Smooth muscle cell (in vitro differentiated cells): Measurements from ENCODE around the gene HCAR1. TPM values are rescaled to one million over a fixed set of nuclear protein-coding genes. Genes with fewer than 3 reads are reported as not detected.

Experiments
- DNase-seq: peaks from one replicate; lab custom pipeline; 2025; ENCODE audit not compliant: unreplicated experiment; lab: John Stamatoyannopoulos, UW
- H2AFZ ChIP-seq: fragments of 200-600 bp; sonication (generic); 2 replicates; pipeline ENCODE4 v1.6.0; 2016; ENCODE audit warnings: antibody characterized with exemption, low read depth, mild to moderate bottlenecking
- H3F3A ChIP-seq: fragments of 200-600 bp; sonication (generic); 2 replicates; pipeline ENCODE4 v1.6.0; 2017; ENCODE audit warnings: antibody characterized with exemption, low read depth
- H3K27ac ChIP-seq: fragments of 200-600 bp; sonication (generic); 2 replicates; pipeline ENCODE4 v1.5.1; 2016; ENCODE audit warnings: low read depth, mild to moderate bottlenecking
- H3K27me3 ChIP-seq: fragments of 200-600 bp; sonication (generic); 2 replicates; pipeline ENCODE4 v1.6.1; 2016; ENCODE audit warnings: low read depth, mild to moderate bottlenecking
- H3K36me3 ChIP-seq: fragments of 200-600 bp; sonication (generic); 2 replicates; pipeline ENCODE4 v1.5.1; 2016; ENCODE audit warnings: low read depth
- H3K4me1 ChIP-seq: fragments of 200-600 bp; sonication (generic); 2 replicates; pipeline ENCODE4 v1.5.1; 2016; ENCODE audit warnings: low read depth
- H3K4me2 ChIP-seq: fragments of 200-600 bp; sonication (generic); 2 replicates; pipeline ENCODE4 v1.6.0; 2016; ENCODE audit warnings: mild to moderate bottlenecking
- H3K4me3 ChIP-seq: fragments of 200-600 bp; sonication (generic); 2 replicates; pipeline ENCODE4 v1.5.1; 2016; ENCODE audit warnings: mild to moderate bottlenecking
- H3K79me2 ChIP-seq: fragments of 200-600 bp; sonication (generic); 2 replicates; pipeline ENCODE4 v1.6.0; 2016; ENCODE audit warnings: low read depth, mild to moderate bottlenecking
- H3K9ac ChIP-seq: fragments of 200-600 bp; sonication (generic); 2 replicates; pipeline ENCODE4 v1.6.0; 2016; ENCODE audit warnings: low read depth
- H3K9me3 ChIP-seq: fragments of 200-600 bp; sonication (generic); replicated peaks from 2 replicates; pipeline ENCODE4 v1.5.1; 2016; ENCODE audit warnings: low read depth
- H4K20me1 ChIP-seq: fragments of 200-600 bp; sonication (generic); 2 replicates; pipeline ENCODE4 v1.6.0; 2016; ENCODE audit warnings: low read depth
- CTCF ChIP-seq: fragments of 200-600 bp; sonication (generic); IDR thresholded peaks from 2 replicates; pipeline ENCODE4 v1.5.1; 2017; ENCODE audit warnings: borderline replicate concordance, mild to moderate bottlenecking, antibody characterized with exemption; ENCODE audit not compliant: insufficient read depth, poor library complexity, severe bottlenecking
- WGBS: methylation state at CpG from one replicate; pipeline ENCODE4 v1.1.7; 2016; ENCODE audit warnings: low lambda C conversion rate; 5-methylcytosine and 5-hydroxymethylcytosine counted together
- polyA plus RNA-seq: library from polyadenylated mRNA; unstranded; fragments of >200 nt; fragmentation: Nextera tagmentation; extraction: Ambion mirVana; gene quantifications from 2 replicates; pipeline ENCODE4 v1.2.1, GENCODE V29; 2016
- total RNA-seq: library from RNA; depleted of rRNA; stranded (reverse); fragments of >200 nt; gene quantifications from 2 replicates; pipeline ENCODE4 v1.2.3, GENCODE V29; 2014

HCAR1 gene
- total and polyA plus RNA-seq, 2 experiments from 2014 or later = not detected

DNA sequence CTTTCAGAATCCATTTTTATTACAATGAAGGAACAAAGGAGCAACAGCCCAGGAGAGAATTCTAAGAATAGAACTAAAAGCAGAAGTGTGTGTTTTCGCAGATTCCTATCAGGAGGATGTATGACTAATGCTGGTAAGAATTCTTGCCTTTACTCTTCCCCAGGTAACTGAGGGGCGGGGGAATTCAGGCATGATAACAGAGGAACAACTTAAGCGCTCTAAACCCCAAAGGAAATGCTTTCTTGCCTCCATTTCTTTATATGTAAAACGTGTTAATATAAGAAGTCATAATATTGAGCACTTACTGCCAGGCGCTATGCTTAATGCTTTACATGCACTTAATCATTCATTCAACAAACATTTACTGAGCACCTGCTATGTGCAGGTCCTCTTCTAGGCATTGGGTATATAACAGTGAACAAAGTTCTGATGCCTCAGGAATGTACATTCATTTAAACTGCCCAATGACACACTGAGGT lies 4.5 kb downstream of the HCAR1 start:
- no peak overlapping the region for H3K4me2 ChIP-seq
- H3K4me3 ChIP-seq = no peak overlapping the region
- H3K27ac ChIP-seq = peak overlapping the region; percentile 82
- no peaks in the 10 kb centered on the region for H3F3A ChIP-seq
- H3K9ac ChIP-seq = peak overlapping the region; percentile 40
- no peaks in the 10 kb centered on the region for H3K36me3 ChIP-seq
- TF ChIP-seq CTCF = no peak
- H3K4me1 ChIP-seq = no peaks in the 10 kb centered on the region
- H3K27me3 ChIP-seq = no peaks in the 10 kb centered on the region
- H3K79me2 ChIP-seq = no peaks in the 10 kb centered on the region
- no peaks in the 10 kb centered on the region for H4K20me1 ChIP-seq
- H2AFZ ChIP-seq = no peak overlapping the region
- H3K9me3 ChIP-seq = no peaks in the 10 kb centered on the region
- 35% methylated on average over 5 of the region's 5 CpGs for WGBS
- no peak for DNase-seq

GRCh38 chr12:122725452-122726079 lies 5.1 kb downstream of the HCAR1 start:
- Histone ChIP-seq H3K36me3 (no peaks in the 10 kb centered on the region), H3K27ac (peak overlapping the region; percentile 82), H2AFZ (no peak overlapping the region), H3K27me3 (no peaks in the 10 kb centered on the region), H3K4me1 (no peaks in the 10 kb centered on the region), H3F3A (no peaks in the 10 kb centered on the region), H3K79me2 (no peaks in the 10 kb centered on the region), H4K20me1 (no peaks in the 10 kb centered on the region), H3K9ac (peak overlapping the region; percentile 40), H3K4me3 (no peak overlapping the region), H3K9me3 (no peaks in the 10 kb centered on the region), H3K4me2 (no peak overlapping the region)
- no peak for TF ChIP-seq CTCF
- no peak for DNase-seq
- WGBS = 93% methylated on average over 6 of the region's 6 CpGs

DNA sequence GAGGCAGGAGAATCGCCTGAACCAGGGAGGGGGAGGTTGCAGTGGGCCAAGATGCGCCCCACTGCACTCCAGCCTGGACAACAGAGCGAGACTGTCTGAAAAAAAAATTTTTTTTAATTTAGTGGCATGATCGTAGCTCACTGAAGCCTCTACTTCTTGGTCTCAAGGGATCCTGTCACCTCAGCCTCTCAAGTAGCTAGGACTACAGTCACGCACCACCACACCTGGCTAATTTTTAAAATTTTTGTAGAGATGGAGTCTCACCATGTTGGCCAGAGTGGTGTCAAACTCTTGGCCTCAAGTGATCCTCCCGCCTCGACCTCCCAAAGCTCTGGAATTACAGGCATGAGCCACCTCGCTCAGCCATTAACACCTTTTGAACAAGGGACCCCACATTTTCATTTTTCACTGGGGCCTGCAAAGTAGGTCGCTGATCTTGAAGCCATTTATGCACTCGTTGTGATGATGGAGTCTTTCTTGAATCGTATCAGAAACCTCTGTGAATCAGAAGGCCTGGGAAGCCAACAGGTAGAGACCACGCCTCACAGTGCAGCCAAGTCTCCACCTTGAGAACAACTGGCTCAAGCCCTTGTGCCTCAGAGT lies 5.9 kb downstream of the HCAR1 start:
- Histone ChIP-seq H3F3A (no peaks in the 10 kb centered on the region), H3K4me1 (no peaks in the 10 kb centered on the region), H3K4me2 (no peak overlapping the region), H3K27ac (no peak overlapping the region), H3K27me3 (no peaks in the 10 kb centered on the region), H3K4me3 (no peak overlapping the region), H3K36me3 (no peaks in the 10 kb centered on the region), H3K9ac (no peak overlapping the region), H3K9me3 (no peaks in the 10 kb centered on the region), H2AFZ (no peak overlapping the region), H4K20me1 (no peaks in the 10 kb centered on the region), H3K79me2 (no peaks in the 10 kb centered on the region)
- TF ChIP-seq CTCF = no peak
- DNase-seq = no peak
- WGBS = 93% methylated on average over 12 of the region's 12 CpGs
